GM06990 (cell line): ENCODE data around the gene DNM2.

Experiments
- DNase-seq: peaks from one replicate; pipeline ENCODE4 v3.0.0-alpha.2; 2011; ENCODE audit not compliant: insufficient read length; ENCODE audit errors: extremely low read depth
- H3K27me3 ChIP-seq: replicated peaks from 2 replicates; pipeline ENCODE4 v1.6.0; 2011; ENCODE audit warnings: low read length; ENCODE audit not compliant: control insufficient read depth, insufficient read depth
- H3K36me3 ChIP-seq: 2 replicates; pipeline ENCODE4 v1.5.1; 2011; ENCODE audit warnings: low read length; ENCODE audit not compliant: control insufficient read depth, insufficient read depth
- H3K4me3 ChIP-seq: replicated peaks from 2 replicates; pipeline ENCODE4 v1.5.1; 2011; ENCODE audit warnings: low read depth, mild to moderate bottlenecking, control low read depth, low read length
- CTCF ChIP-seq: IDR thresholded peaks from 2 replicates; pipeline ENCODE4 v1.5.1; 2011; ENCODE audit warnings: low read length, control low read depth, mild to moderate bottlenecking, inconsistent platforms; ENCODE audit not compliant: insufficient read depth, poor library complexity, severe bottlenecking

The DNM2 gene

GRCh38 chr19:10809651-10810285, 91.9 kb downstream of the DNM2 start:
- Histone ChIP-seq H3K36me3 (peaks cover 43% of the 10 kb centered on the region), H3K27me3 (no peaks in the 10 kb centered on the region), H3K4me3 (no peak overlapping the region)
- DNase-seq, result no peak
- TF ChIP-seq CTCF, result no peak

- no peak for DNase-seq
- Histone ChIP-seq H3K27me3 (no peaks in the 10 kb centered on the region), H3K36me3 (peaks cover 35% of the 10 kb centered on the region), H3K4me3 (no peak overlapping the region)
- no peak for TF ChIP-seq CTCF
Measured at GRCh38 chr19:10811391-10812111, 93.7 kb downstream of the DNM2 start.

GRCh38 chr19:10812196-10812595, 94.3 kb downstream of the DNM2 start:
- DNase-seq, result no peak
- H3K27me3 ChIP-seq, result no peaks in the 10 kb centered on the region
- no peak for TF ChIP-seq CTCF
- no peak overlapping the region for H3K4me3 ChIP-seq
- peaks cover 35% of the 10 kb centered on the region for H3K36me3 ChIP-seq

GRCh38 chr19:10812902-10813404, 95.1 kb downstream of the DNM2 start:
- Histone ChIP-seq H3K4me3 (no peak overlapping the region), H3K36me3 (peaks cover 35% of the 10 kb centered on the region), H3K27me3 (no peaks in the 10 kb centered on the region)
- no peak for DNase-seq
- TF ChIP-seq CTCF, result no peak

GRCh38 chr19:10815007-10815536, 97.2 kb downstream of the DNM2 start:
- DNase-seq, result no peak
- Histone ChIP-seq H3K4me3 (no peak overlapping the region), H3K27me3 (no peaks in the 10 kb centered on the region), H3K36me3 (peaks cover 37% of the 10 kb centered on the region)
- TF ChIP-seq CTCF, result no peak
